ENCODE measurements around the gene CCDC28B.

The CCDC28B gene

GRCh38 chr1:32208891-32209328 is 8.5 kb downstream of the CCDC28B start, which contains the start of gene DCDC2B:
Gene DCDC2B, plus strand, starts transcription at chr1:32209089. Its CDS starts 5 bp downstream, at chr1:32209094.
- peaks cover 6% of the 10 kb centered on the region for H3K4me1 ChIP-seq (ENCODE audit: control insufficient read depth, insufficient read depth, low read length)
- H3K4me3 ChIP-seq (ENCODE audit: low read depth, low read length): no peak within 1 kb of the TSS
- peaks cover 11% of the 10 kb centered on the region for H3K27me3 ChIP-seq (ENCODE audit: control insufficient read depth, insufficient read depth, low read length)
- H3K36me3 ChIP-seq (ENCODE audit: control insufficient read depth, insufficient read depth, low read length): peaks cover 2% of the 10 kb centered on the region
- no peak within 1 kb of the TSS for H3K9ac ChIP-seq (ENCODE audit: low read depth, low read length)
- H3K9me3 ChIP-seq (ENCODE audit: control insufficient read depth, insufficient read depth, low read length): no peaks in the 10 kb centered on the region

- Histone ChIP-seq H3K4me3 (ENCODE audit: low read depth, low read length) (no peak overlapping the region), H3K4me1 (ENCODE audit: control insufficient read depth, insufficient read depth, low read length) (no peaks in the 10 kb centered on the region), H3K9me3 (ENCODE audit: control insufficient read depth, insufficient read depth, low read length) (no peaks in the 10 kb centered on the region), H3K36me3 (ENCODE audit: control insufficient read depth, insufficient read depth, low read length) (peaks cover 17% of the 10 kb centered on the region), H3K9ac (ENCODE audit: low read depth, low read length) (no peak overlapping the region), H3K27me3 (ENCODE audit: control insufficient read depth, insufficient read depth, low read length) (no peaks in the 10 kb centered on the region)
Measured at GRCh38 chr1:32215629-32216480, 15.5 kb downstream of the CCDC28B start.

- Histone ChIP-seq H3K4me3 (ENCODE audit: low read depth, low read length) (no peak overlapping the region), H3K9me3 (ENCODE audit: control insufficient read depth, insufficient read depth, low read length) (no peaks in the 10 kb centered on the region), H3K27me3 (ENCODE audit: control insufficient read depth, insufficient read depth, low read length) (no peaks in the 10 kb centered on the region), H3K9ac (ENCODE audit: low read depth, low read length) (no peak overlapping the region), H3K4me1 (ENCODE audit: control insufficient read depth, insufficient read depth, low read length) (no peaks in the 10 kb centered on the region), H3K36me3 (ENCODE audit: control insufficient read depth, insufficient read depth, low read length) (peaks cover 17% of the 10 kb centered on the region)
Measured at GRCh38 chr1:32216566-32216965, 16.2 kb downstream of the CCDC28B start.

- Histone ChIP-seq H3K4me3 (ENCODE audit: low read depth, low read length) (no peak overlapping the region), H3K9ac (ENCODE audit: low read depth, low read length) (no peak overlapping the region), H3K36me3 (ENCODE audit: control insufficient read depth, insufficient read depth, low read length) (peaks cover 17% of the 10 kb centered on the region), H3K27me3 (ENCODE audit: control insufficient read depth, insufficient read depth, low read length) (no peaks in the 10 kb centered on the region), H3K9me3 (ENCODE audit: control insufficient read depth, insufficient read depth, low read length) (no peaks in the 10 kb centered on the region), H3K4me1 (ENCODE audit: control insufficient read depth, insufficient read depth, low read length) (no peaks in the 10 kb centered on the region)
Measured at GRCh38 chr1:32219022-32219421, 18.6 kb downstream of the CCDC28B start.

GRCh38 chr1:32220746-32221580 is 20.6 kb downstream of the CCDC28B start:
- H3K36me3 ChIP-seq (ENCODE audit: control insufficient read depth, insufficient read depth, low read length): peaks cover 22% of the 10 kb centered on the region
- peak overlapping the region; percentile 96 for H3K4me3 ChIP-seq (ENCODE audit: low read depth, low read length)
- no peak overlapping the region for H3K9ac ChIP-seq (ENCODE audit: low read depth, low read length)
- H3K27me3 ChIP-seq (ENCODE audit: control insufficient read depth, insufficient read depth, low read length): no peaks in the 10 kb centered on the region
- H3K4me1 ChIP-seq (ENCODE audit: control insufficient read depth, insufficient read depth, low read length): no peaks in the 10 kb centered on the region
- H3K9me3 ChIP-seq (ENCODE audit: control insufficient read depth, insufficient read depth, low read length): no peaks in the 10 kb centered on the region

GRCh38 chr1:32221581-32221979 is 21.2 kb downstream of the CCDC28B start:
- peak overlapping the region; percentile 96 for H3K4me3 ChIP-seq (ENCODE audit: low read depth, low read length)

GRCh38 chr1:32221980-32222755 is 21.8 kb downstream of the CCDC28B start, which contains the start of the genes EIF3I and TMEM234:
Gene EIF3I, plus strand, starts transcription at chr1:32222407. Its CDS starts 35 bp downstream, at chr1:32222442.
Gene TMEM234, minus strand, starts transcription at chr1:32222353. Its CDS starts 31 bp downstream, at chr1:32222322.
- Histone ChIP-seq H3K36me3 (ENCODE audit: control insufficient read depth, insufficient read depth, low read length) (peaks cover 22% of the 10 kb centered on the region), H3K4me3 (ENCODE audit: low read depth, low read length) (peak within 1 kb of the TSS; percentile 96), H3K4me1 (ENCODE audit: control insufficient read depth, insufficient read depth, low read length) (no peaks in the 10 kb centered on the region), H3K9me3 (ENCODE audit: control insufficient read depth, insufficient read depth, low read length) (no peaks in the 10 kb centered on the region), H3K9ac (ENCODE audit: low read depth, low read length) (peak within 1 kb of the TSS; percentile 74), H3K27me3 (ENCODE audit: control insufficient read depth, insufficient read depth, low read length) (no peaks in the 10 kb centered on the region)

More at GRCh38 chr1:32221581-32221979, 21.2 kb downstream of the CCDC28B start:
- no peaks in the 10 kb centered on the region for H3K9me3 ChIP-seq (ENCODE audit: control insufficient read depth, insufficient read depth, low read length)
- no peaks in the 10 kb centered on the region for H3K27me3 ChIP-seq (ENCODE audit: control insufficient read depth, insufficient read depth, low read length)
- H3K9ac ChIP-seq (ENCODE audit: low read depth, low read length): peak overlapping the region; percentile 74
- H3K36me3 ChIP-seq (ENCODE audit: control insufficient read depth, insufficient read depth, low read length): peaks cover 23% of the 10 kb centered on the region
- no peaks in the 10 kb centered on the region for H3K4me1 ChIP-seq (ENCODE audit: control insufficient read depth, insufficient read depth, low read length)

GRCh38 chr1:32223683-32224082 is 23.3 kb downstream of the CCDC28B start:
- Histone ChIP-seq H3K9ac (ENCODE audit: low read depth, low read length) (no peak overlapping the region), H3K36me3 (ENCODE audit: control insufficient read depth, insufficient read depth, low read length) (peaks cover 34% of the 10 kb centered on the region), H3K9me3 (ENCODE audit: control insufficient read depth, insufficient read depth, low read length) (no peaks in the 10 kb centered on the region), H3K4me1 (ENCODE audit: control insufficient read depth, insufficient read depth, low read length) (no peaks in the 10 kb centered on the region), H3K4me3 (ENCODE audit: low read depth, low read length) (no peak overlapping the region), H3K27me3 (ENCODE audit: control insufficient read depth, insufficient read depth, low read length) (no peaks in the 10 kb centered on the region)

GRCh38 chr1:32224285-32224684 is 23.9 kb downstream of the CCDC28B start:
- no peak overlapping the region for H3K9ac ChIP-seq (ENCODE audit: low read depth, low read length)

GRCh38 chr1:32228771-32229170 is 28.4 kb downstream of the CCDC28B start:
- Histone ChIP-seq H3K4me1 (ENCODE audit: control insufficient read depth, insufficient read depth, low read length) (no peaks in the 10 kb centered on the region), H3K9me3 (ENCODE audit: control insufficient read depth, insufficient read depth, low read length) (no peaks in the 10 kb centered on the region), H3K27me3 (ENCODE audit: control insufficient read depth, insufficient read depth, low read length) (no peaks in the 10 kb centered on the region), H3K9ac (ENCODE audit: low read depth, low read length) (no peak overlapping the region), H3K36me3 (ENCODE audit: control insufficient read depth, insufficient read depth, low read length) (peaks cover 52% of the 10 kb centered on the region), H3K4me3 (ENCODE audit: low read depth, low read length) (no peak overlapping the region)

More at GRCh38 chr1:32224285-32224684, 23.9 kb downstream of the CCDC28B start:
- Histone ChIP-seq H3K27me3 (ENCODE audit: control insufficient read depth, insufficient read depth, low read length) (no peaks in the 10 kb centered on the region), H3K36me3 (ENCODE audit: control insufficient read depth, insufficient read depth, low read length) (peaks cover 38% of the 10 kb centered on the region), H3K4me3 (ENCODE audit: low read depth, low read length) (no peak overlapping the region), H3K4me1 (ENCODE audit: control insufficient read depth, insufficient read depth, low read length) (no peaks in the 10 kb centered on the region), H3K9me3 (ENCODE audit: control insufficient read depth, insufficient read depth, low read length) (no peaks in the 10 kb centered on the region)

- Histone ChIP-seq H3K36me3 (ENCODE audit: control insufficient read depth, insufficient read depth, low read length) (peaks cover 40% of the 10 kb centered on the region), H3K9me3 (ENCODE audit: control insufficient read depth, insufficient read depth, low read length) (no peaks in the 10 kb centered on the region), H3K4me3 (ENCODE audit: low read depth, low read length) (no peak overlapping the region), H3K4me1 (ENCODE audit: control insufficient read depth, insufficient read depth, low read length) (no peaks in the 10 kb centered on the region), H3K27me3 (ENCODE audit: control insufficient read depth, insufficient read depth, low read length) (no peaks in the 10 kb centered on the region), H3K9ac (ENCODE audit: low read depth, low read length) (no peak overlapping the region)
Measured at GRCh38 chr1:32231843-32232432, 31.5 kb downstream of the CCDC28B start.
